A673 (cell line): Measurements from ENCODE around the gene TEAD1. TPM values are rescaled to one million over a fixed set of nuclear protein-coding genes. Genes with fewer than 3 reads are reported as not detected.

Experiments
- BruUV-seq: library from RNA; stranded (reverse); fragments of 400-500 nt; replicated peaks from 2 replicates; lab custom pipeline; 2021; lab: Mats Ljungman, UMichigan
- CTCF ChIA-PET: fragments of 300-600 bp; sonication (Branson Sonifier 250); formaldehyde crosslinking; loops from one replicate; lab custom pipeline; 2022; ENCODE audit warnings: antibody characterized with exemption; lab: Charles Lee
- POLR2A ChIA-PET: fragments of 300-600 bp; sonication (Branson Sonifier 250); formaldehyde crosslinking; loops from one replicate; lab custom pipeline; 2022; ENCODE audit warnings: antibody characterized with exemption; ENCODE audit not compliant: low non-redundant PET; lab: Charles Lee
- DNase-seq: peaks from one replicate; pipeline ENCODE4 v3.0.0-alpha.2; 2015; ENCODE audit warnings: low spot score
- H3K27ac ChIP-seq: fragments of 200-600 bp; sonication (generic); 2 replicates; pipeline ENCODE4 v1.5.1; 2016; ENCODE audit warnings: mixed run types, low read depth, mild to moderate bottlenecking, mixed read lengths, antibody characterized with exemption, low read length; ENCODE audit not compliant: poor library complexity, severe bottlenecking
- H3K27me3 ChIP-seq: fragments of 200-600 bp; sonication (generic); replicated peaks from 2 replicates; pipeline ENCODE4 v1.6.1; 2017; ENCODE audit warnings: mixed run types, low read depth, mild to moderate bottlenecking, mixed read lengths, antibody characterized with exemption, low read length; ENCODE audit not compliant: insufficient read depth, poor library complexity
- H3K36me3 ChIP-seq: fragments of 200-600 bp; sonication (generic); 2 replicates; pipeline ENCODE4 v1.6.1; 2016; ENCODE audit warnings: mixed run types, mild to moderate bottlenecking, mixed read lengths, antibody characterized with exemption, low read length; ENCODE audit not compliant: insufficient read depth, poor library complexity, severe bottlenecking
- H3K4me1 ChIP-seq: fragments of 200-600 bp; sonication (generic); 2 replicates; pipeline ENCODE4 v1.6.1; 2017; ENCODE audit warnings: mixed run types, mild to moderate bottlenecking, mixed read lengths, antibody characterized with exemption, low read length; ENCODE audit not compliant: insufficient read depth, poor library complexity, severe bottlenecking
- H3K4me3 ChIP-seq: fragments of 200-600 bp; sonication (generic); 2 replicates; pipeline ENCODE4 v1.5.1; 2016; ENCODE audit warnings: low read depth, mixed run types, mild to moderate bottlenecking, mixed read lengths, low read length; ENCODE audit not compliant: poor library complexity, severe bottlenecking
- H3K9me3 ChIP-seq: fragments of 200-600 bp; sonication (generic); 2 replicates; pipeline ENCODE4 v1.6.1; 2016; ENCODE audit warnings: mixed run types, low read depth, mild to moderate bottlenecking, mixed read lengths, antibody characterized with exemption, low read length; ENCODE audit not compliant: poor library complexity, severe bottlenecking
- CTCF ChIP-seq: fragments of 300-800, 200-600 bp; sonication (generic); conservative IDR thresholded peaks from 2 replicates; pipeline ENCODE4 v1.5.1; 2017; ENCODE audit warnings: low read depth, mild to moderate bottlenecking, antibody characterized with exemption, low read length, moderate library complexity, mixed read lengths
- EZH2 ChIP-seq: fragments of 200-600 bp; sonication (generic); IDR thresholded peaks from 2 replicates; pipeline ENCODE4 v1.6.1; 2017; ENCODE audit warnings: borderline replicate concordance, low read depth, mild to moderate bottlenecking, mixed read lengths, antibody characterized with exemption, low read length; ENCODE audit not compliant: poor library complexity, severe bottlenecking
- intact Hi-C: fragments of 100-400 bp; cut with micrococcal nuclease; formaldehyde crosslinking; loops from one replicate; pipeline ENCODE4 v1.10.0; 2022; ENCODE audit not compliant: unreplicated experiment
- total RNA-seq: library from RNA; stranded (reverse); gene quantifications from 2 replicates; pipeline ENCODE4 v1.2.3, GENCODE V29; 2021

Gene TEAD1
- total RNA-seq, 1 experiment from 2014 or later, result 81.8 TPM

GRCh38 chr11:12905435-12905834 lies 231.2 kb downstream of the TEAD1 start:
- no peaks in the 10 kb centered on the region for H3K9me3 ChIP-seq
- H3K4me1 ChIP-seq, result peaks cover 3% of the 10 kb centered on the region
- BruUV-seq, result no TSS peak
- CTCF ChIA-PET, result no interaction called here
- H3K27ac ChIP-seq, result no peak overlapping the region
- no peak overlapping the region for H3K4me3 ChIP-seq
- no peak for DNase-seq
- H3K36me3 ChIP-seq, result peaks cover 5% of the 10 kb centered on the region
- TF ChIP-seq CTCF (no peak), EZH2 (no peak)
- H3K27me3 ChIP-seq, result no peaks in the 10 kb centered on the region
- POLR2A ChIA-PET, result no interaction called here
- intact Hi-C loops, result no loop called here

- no peak for TF ChIP-seq EZH2
- TF ChIP-seq CTCF, result no peak
- no peaks in the 10 kb centered on the region for H3K9me3 ChIP-seq
- no peaks in the 10 kb centered on the region for H3K27me3 ChIP-seq
- POLR2A ChIA-PET, result no interaction called here
- H3K4me1 ChIP-seq, result no peaks in the 10 kb centered on the region
- no peak for DNase-seq
- peaks cover 5% of the 10 kb centered on the region for H3K36me3 ChIP-seq
- H3K4me3 ChIP-seq, result no peak overlapping the region
- no peak overlapping the region for H3K27ac ChIP-seq
- intact Hi-C loops, result no loop called here
- no TSS peak for BruUV-seq
- CTCF ChIA-PET, result no interaction called here
These were observed 232.3 kb downstream of the TEAD1 start for GRCh38 chr11:12906501-12906900.

GRCh38 chr11:12909879-12910278 lies 235.7 kb downstream of the TEAD1 start:
- DNase-seq, result no peak
- BruUV-seq, result no TSS peak
- no peak for TF ChIP-seq CTCF
- no peak for TF ChIP-seq EZH2
- H3K36me3 ChIP-seq, result no peaks in the 10 kb centered on the region
- ChIA-PET POLR2A (interaction anchor here (0.5 kb wide), 1 partner anchor 19 kb away, joined by 4 read pairs; no protein-coding TSS in a partner anchor), CTCF (no interaction called here)
- intact Hi-C loops, result no loop called here
- H3K4me1 ChIP-seq, result no peaks in the 10 kb centered on the region
- H3K27me3 ChIP-seq, result no peaks in the 10 kb centered on the region
- H3K4me3 ChIP-seq, result no peak overlapping the region
- H3K9me3 ChIP-seq, result no peaks in the 10 kb centered on the region
- no peak overlapping the region for H3K27ac ChIP-seq
